A549 (cell line): ENCODE measurements around the gene VHLL. TPM values are rescaled to one million over a fixed set of nuclear protein-coding genes. Genes with fewer than 3 reads are reported as not detected.

Source experiments
- ATAC-seq, 2 experiments: fragments of 200-7000 bp in 1 of 2; fragments of >200 bp in 1 of 2; cut with Nextera tagmentation in 1 of 2; cut with Tn5 transposase in 1 of 2; 3 replicates each; pipeline versions ENCODE4 v1.8.0 to v1.9.1; 2018 to 2020; ENCODE audit warnings: mild to moderate bottlenecking in 1 of 2, moderate library complexity in 1 of 2
- CTCF ChIA-PET: fragments of 300-600 bp; sonication (Branson Sonifier 250); formaldehyde crosslinking; extraction: SDS; loops from one replicate; lab custom pipeline; 2021; ENCODE audit warnings: antibody characterized with exemption, inconsistent platforms; lab: Yijun Ruan, JAX
- POLR2A ChIA-PET: fragments of 350-600 bp; formaldehyde crosslinking; extraction: SDS; loops from one replicate; lab custom pipeline; 2021; ENCODE audit warnings: antibody characterized with exemption, inconsistent platforms; lab: Yijun Ruan, JAX
- DNase-seq, 2 experiments: peaks; one replicate each; pipeline versions ENCODE4 v3.0.0 to v3.0.0-alpha.2; 2011 to 2016; ENCODE audit warnings: low read depth in 1 of 2, low spot score in 1 of 2
- FAIRE-seq: peaks from 2 replicates; lab custom pipeline; 2011; peaks lifted over from hg19 to GRCh38; lab: Jason Lieb, UNC
- H3K27ac ChIP-seq, 2 experiments: fragments of >200 bp; sonication (Bioruptor Twin); formaldehyde crosslinking; 3 replicates each; pipeline ENCODE4 v1.5.1; 2016 to 2017
- H3K4me1 ChIP-seq: fragments of >200 bp; sonication (Bioruptor Twin); formaldehyde crosslinking; 3 replicates; pipeline ENCODE4 v1.6.1; 2016
- H3K4me2 ChIP-seq: fragments of >200 bp; sonication (Bioruptor Twin); formaldehyde crosslinking; 3 replicates; pipeline ENCODE4 v1.6.1; 2016
- H3K4me3 ChIP-seq: fragments of >200 bp; sonication (Bioruptor Twin); formaldehyde crosslinking; 3 replicates; pipeline ENCODE4 v1.5.1; 2016
- H3K9me3 ChIP-seq: fragments of >200 bp; sonication (Bioruptor Twin); formaldehyde crosslinking; 3 replicates; pipeline ENCODE4 v1.6.1; 2016
- CBX8 ChIP-seq: fragments of 200-600 bp; sonication (generic); IDR thresholded peaks from 2 replicates; pipeline ENCODE4 v1.6.1; 2016
- CEBPB ChIP-seq, 2 experiments: fragments of >200 bp in 1 of 2; sonication (Bioruptor Twin) in 1 of 2; formaldehyde crosslinking in 1 of 2; IDR thresholded peaks; 2 replicates each; pipeline ENCODE4 v1.6.1; 2012 to 2016
- CHD4 ChIP-seq: fragments of 200-600 bp; sonication (generic); IDR thresholded peaks from 2 replicates; pipeline ENCODE4 v1.6.1; 2016; ENCODE audit warnings: antibody characterized with exemption, mild to moderate bottlenecking, borderline replicate concordance
- CTCF ChIP-seq: fragments of >200 bp; sonication (Bioruptor Twin); formaldehyde crosslinking; IDR thresholded peaks from 3 replicates; pipeline ENCODE4 v1.5.1; 2016
- E2F6 ChIP-seq: IDR thresholded peaks from 2 replicates; pipeline ENCODE4 v1.6.1; 2012; ENCODE audit warnings: low read depth, borderline replicate concordance
- EHF ChIP-seq: fragments of 250-450 bp; sonication (Bioruptor Pico); IDR thresholded peaks from 2 replicates; pipeline ENCODE4 v1.5.0; 2020; ENCODE audit warnings: mild to moderate bottlenecking
- ELK1 ChIP-seq: fragments of 150-350 bp; IDR thresholded peaks from 2 replicates; pipeline ENCODE4 v1.6.1; 2014; ENCODE audit warnings: low read depth, mild to moderate bottlenecking, low read length
- ESRRA ChIP-seq: fragments of 150-350 bp; IDR thresholded peaks from 2 replicates; pipeline ENCODE4 v1.6.1; 2014; ENCODE audit warnings: mild to moderate bottlenecking, low read length, borderline replicate concordance
- FOSB ChIP-seq: fragments of 250-450 bp; sonication (Bioruptor Pico); IDR thresholded peaks from 2 replicates; pipeline ENCODE4 v1.5.0; 2020; ENCODE audit warnings: mild to moderate bottlenecking, moderate library complexity
- FOXS1 ChIP-seq: fragments of 250-450 bp; sonication (Bioruptor Pico); IDR thresholded peaks from 2 replicates; pipeline ENCODE4 v1.5.0; 2020; ENCODE audit warnings: mild to moderate bottlenecking, moderate library complexity
- GATA3 ChIP-seq: IDR thresholded peaks from 2 replicates; pipeline ENCODE4 v1.6.1; 2012; ENCODE audit warnings: borderline replicate concordance
- HES2 ChIP-seq: fragments of >200 bp; sonication (Bioruptor Twin); formaldehyde crosslinking; IDR thresholded peaks from 2 replicates; pipeline ENCODE4 v1.6.1; 2016
- HMGXB4 ChIP-seq: fragments of 250-450 bp; sonication (Bioruptor Pico); IDR thresholded peaks from 2 replicates; pipeline ENCODE4 v1.5.0; 2021; ENCODE audit warnings: mild to moderate bottlenecking, moderate library complexity, borderline replicate concordance
- HOXB13 ChIP-seq: fragments of 250-450 bp; sonication (Bioruptor Pico); IDR thresholded peaks from 2 replicates; pipeline ENCODE4 v1.5.0; 2020; ENCODE audit warnings: low read depth, mild to moderate bottlenecking, moderate library complexity
- HOXB5 ChIP-seq: fragments of 250-450 bp; sonication (Bioruptor Pico); IDR thresholded peaks from 2 replicates; pipeline ENCODE4 v1.5.0; 2020; ENCODE audit warnings: mild to moderate bottlenecking, moderate library complexity
- MAX ChIP-seq: IDR thresholded peaks from 2 replicates; pipeline ENCODE4 v1.6.1; 2012
- PBX3 ChIP-seq: IDR thresholded peaks from 2 replicates; pipeline ENCODE4 v1.6.1; 2012
- POLR2AphosphoS2 ChIP-seq: conservative IDR thresholded peaks from 2 replicates; pipeline ENCODE4 v1.6.1; 2012; ENCODE audit warnings: low read length, improper control_type of control experiment, inconsistent platforms
- RAD21 ChIP-seq, 2 experiments: fragments of >200 bp in 1 of 2; sonication (Bioruptor Twin) in 1 of 2; formaldehyde crosslinking in 1 of 2; IDR thresholded peaks in 1 of 2; conservative IDR thresholded peaks in 1 of 2; 2 replicates in 1 of 2; 3 replicates in 1 of 2; pipeline ENCODE4 v1.6.1; 2012 to 2018; ENCODE audit warnings: inconsistent platforms in 1 of 2
- REST ChIP-seq: fragments of 200-600 bp; sonication (generic); IDR thresholded peaks from 2 replicates; pipeline ENCODE4 v1.6.1; 2016; ENCODE audit warnings: antibody characterized with exemption, mild to moderate bottlenecking, moderate library complexity
- RFX5 ChIP-seq: fragments of 450-650 bp; IDR thresholded peaks from 2 replicates; pipeline ENCODE4 v1.7.1; 2014; ENCODE audit warnings: antibody characterized with exemption, mild to moderate bottlenecking, moderate library complexity
- ZC3H11A ChIP-seq: fragments of 450-650 bp; IDR thresholded peaks from 2 replicates; pipeline ENCODE4 v1.6.1; 2014; ENCODE audit warnings: antibody characterized with exemption, mild to moderate bottlenecking
- ZFP36 ChIP-seq: fragments of 450-650 bp; IDR thresholded peaks from 2 replicates; pipeline ENCODE4 v1.6.1; 2014; ENCODE audit warnings: borderline replicate concordance; ENCODE audit not compliant: partially characterized antibody
- WGBS: methylation state at CpG from one replicate; pipeline ENCODE4 v1.1.6; 2017; ENCODE audit errors: missing lambda C conversion rate; 5-methylcytosine and 5-hydroxymethylcytosine counted together
- polyA plus RNA-seq, 4 experiments: library from polyadenylated mRNA; depleted of rRNA in 3 of 4; stranded (reverse); fragments of >200 nt; fragmentation: RNase III in 1 of 4; extraction: RNeasy Plus Mini Kit Qiagen cat#74134 plus additional on column Dnase treatment in 1 of 4; gene quantifications; 2 replicates in 3 of 4; 3 replicates in 1 of 4; pipeline ENCODE4 v1.2.3, GENCODE V29; 2011 to 2017

VHLL gene
- polyA plus RNA-seq, 2 of the 4 experiments (the other 2 are of a cell fraction), result not detected

GRCh38 chr1:156284112-156284511 is 15.0 kb downstream of the VHLL start, which contains the start of gene TMEM79:
TMEM79 (plus strand) TSS chr1:156284325; CDS start chr1:156285227, 902 bp downstream.
- H3K9me3 ChIP-seq, result no peaks in the 10 kb centered on the region
- ATAC-seq (no peak), DNase-seq (no peak), FAIRE-seq (no peak)
- CTCF ChIA-PET, result interaction anchor here (0.9 to 3.1 kb wide), 6 partner anchors 10 to 194 kb away, joined by 3 to 9 read pairs (median 6); no protein-coding TSS in a partner anchor
- H3K27ac ChIP-seq, result peak within 1 kb of the TSS; percentile 90 to 95
- 83% methylated on average over 7 of the region's 7 CpGs for WGBS
- H3K4me2 ChIP-seq, result peak within 1 kb of the TSS; percentile 98
- H3K4me1 ChIP-seq, result peaks cover 21% of the 10 kb centered on the region
- POLR2A ChIA-PET, result interaction anchor here (2.5 to 2.6 kb wide), 2 partner anchors 11 to 71 kb away, joined by 12 to 16 read pairs; partner anchors contain the start of genes GLMP and PMF1
- TF ChIP-seq ZC3H11A (no peak), PBX3 (no peak), HES2 (no peak), ZFP36 (no peak), ELK1 (no peak), RFX5 (no peak), E2F6 (no peak), RAD21 (conservative IDR thresholded peaks at IDR 0.05 in 1 of 2, IDR thresholded peaks at IDR 0.05 in 1 of 2) (no peak)
- TF ChIP-seq, all 56 proteins: peak for 0
- peak within 1 kb of the TSS; percentile 83 for H3K4me3 ChIP-seq

GRCh38 chr1:156283521-156283920 is 15.6 kb downstream of the VHLL start:
- ChIA-PET POLR2A (interaction anchor here (1.5 to 2.6 kb wide), 4 partner anchors 11 to 71 kb away, joined by 6 to 19 read pairs (median 14); partner anchors contain the start of genes CCT3, GLMP, PMF1 and TSACC), CTCF (interaction anchor here (0.6 to 3.1 kb wide), 6 partner anchors 10 to 162 kb away, joined by 3 to 9 read pairs (median 6); no protein-coding TSS in a partner anchor)
- no peak for FAIRE-seq
- no peak for DNase-seq
- H3K4me1 ChIP-seq, result peaks cover 21% of the 10 kb centered on the region
- H3K4me3 ChIP-seq, result peak overlapping the region; percentile 83
- no peak for ATAC-seq
- H3K4me2 ChIP-seq, result peak overlapping the region; percentile 98
- H3K27ac ChIP-seq, result peak overlapping the region; percentile 90 to 95
- H3K9me3 ChIP-seq, result no peaks in the 10 kb centered on the region
- WGBS, result 58% methylated on average over 1 of the region's 1 CpG
- TF ChIP-seq HMGXB4 (CRISPR knock-in tag) (no peak), HOXB5 (CRISPR knock-in tag) (no peak), ESRRA (no peak), PBX3 (no peak), CBX8 (no peak), POLR2AphosphoS2 (no peak), FOSB (CRISPR knock-in tag) (no peak), CTCF (no peak), CEBPB (IDR thresholded peaks at IDR 0.05) (no peak), GATA3 (no peak), EHF (CRISPR knock-in tag) (no peak), CHD4 (no peak), FOXS1 (CRISPR knock-in tag) (no peak), MAX (no peak), HOXB13 (CRISPR knock-in tag) (no peak), REST (no peak)
